ENCODE data around the gene KRTAP4-1. TPM values are rescaled to one million over a fixed set of nuclear protein-coding genes. Genes with fewer than 3 reads are reported as not detected.

Gene KRTAP4-1
- total RNA-seq, 4 donors from 2014 or later, result not detected

GRCh38 chr17:41186872-41187271 is 2.2 kb upstream of the KRTAP4-1 start:
- no peak for TF ChIP-seq CTCF (IDR thresholded peaks at IDR 0.05; ENCODE audit: low read depth)

GRCh38 chr17:41185001-41185400 is 290 bp upstream of the KRTAP4-1 start:
- TF ChIP-seq CTCF (IDR thresholded peaks at IDR 0.05; ENCODE audit: low read depth), result no peak

- no peak for TF ChIP-seq CTCF (IDR thresholded peaks at IDR 0.05; ENCODE audit: low read depth)
Observed at GRCh38 chr17:41178843-41179616, 5.7 kb downstream of the KRTAP4-1 start.

GRCh38 chr17:41178341-41178740 is 6.4 kb downstream of the KRTAP4-1 start:
- TF ChIP-seq CTCF (IDR thresholded peaks at IDR 0.05; ENCODE audit: low read depth), result no peak

GRCh38 chr17:41177727-41178271 is 6.9 kb downstream of the KRTAP4-1 start, which contains the start of gene KRTAP4-2:
Gene KRTAP4-2, minus strand, starts transcription at chr17:41178221. Its CDS starts 57 bp downstream, at chr17:41178164.
- TF ChIP-seq CTCF (IDR thresholded peaks at IDR 0.05; ENCODE audit: low read depth), result no peak

- TF ChIP-seq CTCF (IDR thresholded peaks at IDR 0.05; ENCODE audit: low read depth), result no peak
Observed at GRCh38 chr17:41176744-41177387, 7.8 kb downstream of the KRTAP4-1 start.

- no peak for TF ChIP-seq CTCF (IDR thresholded peaks at IDR 0.05; ENCODE audit: low read depth)
Observed at GRCh38 chr17:41171886-41172285, 12.8 kb downstream of the KRTAP4-1 start.

All from subcutaneous adipose tissue (tissue), 4 donors.